Fibroblast of mammary gland (primary cell): ENCODE results near the gene PIKFYVE.
"Not testable (repeated sequence)": the region's sequence is repeated elsewhere in the genome, so short reads cannot be mapped to it uniquely, and the experiment has no call there.

Experiments
- DNase-seq: peaks from one replicate; pipeline ENCODE4 v3.0.0-alpha.2; 2010; ENCODE audit warnings: low read depth
- H3K4me3 ChIP-seq: 2 replicates; pipeline ENCODE4 v1.5.1; 2011; ENCODE audit warnings: low read depth, mild to moderate bottlenecking, low read length, moderate library complexity; ENCODE audit not compliant: control insufficient read depth
- TF ChIP-seq, protein P1 (sequence below): conservative IDR thresholded peaks from 2 replicates; pipeline ENCODE4 v1.5.1; 2011; ENCODE audit warnings: low read depth, low read length, inconsistent platforms; ENCODE audit not compliant: control insufficient read depth, insufficient read depth

Gene PIKFYVE

DNA sequence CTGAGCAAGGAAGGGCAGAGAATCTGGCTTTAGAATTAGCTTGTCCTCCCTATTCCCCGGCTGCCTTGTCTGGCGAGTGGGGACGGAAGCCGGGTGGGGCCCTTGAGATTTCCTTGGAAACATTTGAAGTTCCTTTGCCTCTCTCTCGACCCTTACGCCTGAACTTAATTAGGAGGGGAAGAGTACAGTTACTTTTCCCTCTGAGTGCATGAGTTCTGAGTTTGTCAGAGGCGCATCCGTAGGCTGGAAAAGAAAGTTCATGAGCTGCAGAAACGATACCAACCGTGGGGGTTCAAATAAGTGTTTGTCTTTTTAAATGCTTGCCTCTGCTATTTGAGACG lies 468 bp downstream of the PIKFYVE start:
- peak; percentile 40 for DNase-seq
- TF ChIP-seq, protein P1, sequence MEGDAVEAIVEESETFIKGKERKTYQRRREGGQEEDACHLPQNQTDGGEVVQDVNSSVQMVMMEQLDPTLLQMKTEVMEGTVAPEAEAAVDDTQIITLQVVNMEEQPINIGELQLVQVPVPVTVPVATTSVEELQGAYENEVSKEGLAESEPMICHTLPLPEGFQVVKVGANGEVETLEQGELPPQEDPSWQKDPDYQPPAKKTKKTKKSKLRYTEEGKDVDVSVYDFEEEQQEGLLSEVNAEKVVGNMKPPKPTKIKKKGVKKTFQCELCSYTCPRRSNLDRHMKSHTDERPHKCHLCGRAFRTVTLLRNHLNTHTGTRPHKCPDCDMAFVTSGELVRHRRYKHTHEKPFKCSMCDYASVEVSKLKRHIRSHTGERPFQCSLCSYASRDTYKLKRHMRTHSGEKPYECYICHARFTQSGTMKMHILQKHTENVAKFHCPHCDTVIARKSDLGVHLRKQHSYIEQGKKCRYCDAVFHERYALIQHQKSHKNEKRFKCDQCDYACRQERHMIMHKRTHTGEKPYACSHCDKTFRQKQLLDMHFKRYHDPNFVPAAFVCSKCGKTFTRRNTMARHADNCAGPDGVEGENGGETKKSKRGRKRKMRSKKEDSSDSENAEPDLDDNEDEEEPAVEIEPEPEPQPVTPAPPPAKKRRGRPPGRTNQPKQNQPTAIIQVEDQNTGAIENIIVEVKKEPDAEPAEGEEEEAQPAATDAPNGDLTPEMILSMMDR = no peak
- peak overlapping the region; percentile 95 for H3K4me3 ChIP-seq

DNA sequence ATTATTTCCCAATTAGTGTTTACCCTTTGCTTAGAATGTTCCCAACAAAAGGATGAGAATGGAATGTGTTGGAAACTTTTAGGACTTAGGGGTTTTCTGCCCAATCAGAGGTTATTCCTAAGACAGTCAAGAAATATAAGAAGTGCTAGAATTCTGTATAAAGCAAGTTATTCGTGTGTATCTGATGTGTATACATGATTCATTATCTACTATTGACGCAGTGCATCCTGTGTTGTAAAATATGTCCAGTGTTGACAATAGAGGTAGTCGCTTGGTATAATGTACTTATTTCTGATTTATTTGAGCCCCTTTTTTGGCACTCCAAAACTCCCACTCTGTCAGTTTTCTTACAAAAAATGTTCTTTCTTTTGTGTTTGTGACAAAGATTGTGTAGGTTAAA lies 881 bp downstream of the PIKFYVE start:
- TF ChIP-seq, protein P1 = no peak
- DNase-seq = peak; percentile 53
- peak overlapping the region; percentile 95 for H3K4me3 ChIP-seq

DNA sequence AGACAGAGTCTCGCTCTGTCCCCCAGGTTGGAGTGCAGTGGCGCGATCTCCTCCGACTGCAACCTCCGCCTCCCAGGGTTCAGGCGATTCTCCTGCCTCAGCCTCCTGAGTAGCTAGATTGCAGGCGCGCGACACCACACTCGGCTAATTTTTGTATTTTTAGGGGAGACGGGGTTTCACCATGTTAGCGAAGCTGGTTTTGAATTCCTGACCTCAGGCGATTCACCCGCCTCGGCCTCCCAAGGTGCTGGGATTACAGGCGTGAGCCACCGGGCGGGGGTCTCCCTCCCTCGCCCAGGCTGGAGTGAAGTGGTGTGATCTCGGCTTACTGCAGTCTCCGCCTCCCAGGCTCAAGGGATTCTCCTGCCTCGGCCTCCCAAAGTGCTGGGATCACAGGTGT lies 1.5 kb downstream of the PIKFYVE start:
- not testable (repeated sequence) for DNase-seq
- peak overlapping the region; percentile 95 for H3K4me3 ChIP-seq

DNA sequence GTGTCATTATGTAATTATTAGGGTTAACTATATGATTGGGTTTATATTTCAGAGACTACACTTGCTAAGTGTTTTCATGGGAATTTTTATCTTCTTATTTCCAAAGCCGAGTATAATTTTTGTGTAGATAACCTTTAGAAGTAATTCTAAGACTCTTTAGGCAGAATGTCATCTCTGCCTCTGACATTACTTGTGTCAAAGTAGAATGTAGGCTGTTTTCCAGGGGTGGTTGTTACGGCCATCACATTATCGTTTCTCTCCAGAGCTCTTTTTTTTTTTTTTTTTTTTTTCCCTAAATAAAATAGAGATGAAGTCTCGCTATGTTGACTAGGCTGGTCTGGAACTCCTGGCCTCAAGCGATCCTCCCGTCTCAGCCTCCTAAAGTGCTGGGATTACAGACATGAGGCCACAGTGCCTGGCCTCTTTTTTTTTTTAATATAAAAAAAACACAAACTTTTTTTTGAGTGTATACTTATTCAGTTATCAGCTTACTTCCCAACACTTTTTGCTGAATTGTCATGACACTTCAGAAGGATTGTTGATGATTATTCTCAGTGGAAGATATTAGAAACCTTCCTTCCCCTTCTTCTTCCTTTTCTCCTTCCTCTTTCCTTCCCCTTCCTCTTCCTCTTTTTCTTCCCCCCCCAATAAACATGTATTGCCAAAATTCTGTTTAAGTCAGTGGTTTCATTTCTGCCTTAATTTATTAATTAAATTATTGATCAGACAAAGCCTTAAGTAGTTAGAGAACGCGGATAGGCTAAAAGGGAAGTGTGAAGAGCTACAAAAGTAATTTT lies 2.3 kb downstream of the PIKFYVE start:
- no peak for DNase-seq
- TF ChIP-seq, protein P1 = no peak
- H3K4me3 ChIP-seq = no peak overlapping the region

DNA sequence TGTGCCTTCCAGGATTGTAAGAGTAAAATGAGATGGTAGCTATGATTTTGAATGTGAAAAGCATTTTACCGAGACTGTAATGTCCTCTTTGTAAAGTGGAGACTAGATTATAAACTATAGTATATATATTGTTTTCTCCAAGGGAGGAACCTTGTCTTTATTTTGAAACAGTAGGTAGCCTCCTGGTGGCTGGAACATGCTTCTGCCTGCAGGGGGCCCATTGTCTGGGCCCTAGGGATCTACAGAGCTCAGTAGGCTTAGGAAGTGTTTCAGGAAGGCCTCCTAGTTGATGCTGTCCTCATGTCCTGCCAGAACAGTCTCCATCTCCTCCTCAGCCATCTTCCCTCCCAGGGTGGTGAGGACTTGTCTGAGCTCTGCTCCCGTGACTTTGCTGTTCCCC lies 3.0 kb downstream of the PIKFYVE start:
- no peak for DNase-seq
- no peak overlapping the region for H3K4me3 ChIP-seq
- TF ChIP-seq, protein P1 = peak; percentile 8

DNA sequence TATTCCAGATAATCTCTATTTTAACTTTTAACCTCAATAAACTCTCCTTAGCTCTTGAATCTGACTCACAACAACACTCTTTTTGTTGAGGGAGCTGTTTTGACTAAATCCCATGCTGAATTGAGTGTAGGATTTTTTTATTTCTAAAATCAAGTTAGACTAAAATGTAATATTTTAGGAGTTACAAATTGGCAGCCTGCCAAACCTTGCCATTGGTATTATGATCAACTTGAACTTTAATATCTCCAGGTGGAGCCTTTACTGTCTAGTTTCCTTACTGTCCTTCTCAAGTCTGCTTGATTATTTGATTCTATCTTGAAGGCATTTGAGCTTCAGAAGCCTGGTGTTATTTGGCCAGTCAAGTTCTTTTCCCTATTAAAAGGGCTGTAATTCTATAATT lies 8.7 kb downstream of the PIKFYVE start:
- no peak overlapping the region for H3K4me3 ChIP-seq
- no peak for DNase-seq
- TF ChIP-seq, protein P1 = no peak

DNA sequence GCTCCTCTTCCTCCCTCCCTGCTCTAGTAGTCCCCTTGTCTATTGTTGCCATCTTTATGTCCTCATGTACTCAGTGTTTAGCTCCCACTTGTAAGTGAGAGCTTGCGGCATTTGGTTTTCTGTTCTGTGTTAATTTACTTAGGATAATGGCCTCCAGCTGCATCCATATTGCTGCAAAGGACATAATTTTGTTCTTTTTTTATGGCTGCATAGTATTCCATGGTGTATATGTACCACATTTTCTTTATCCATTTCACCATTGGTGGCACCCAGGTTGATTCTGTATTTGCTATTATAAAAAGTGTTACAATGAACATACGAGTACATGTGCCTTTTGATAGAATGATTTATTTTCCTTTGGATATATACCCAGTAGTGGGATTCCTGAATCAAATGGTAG lies 12.5 kb downstream of the PIKFYVE start:
- TF ChIP-seq, protein P1 = no peak
- H3K4me3 ChIP-seq = no peak overlapping the region
- no peak for DNase-seq
